ENCODE results near the gene PSMB3.

Gene PSMB3

GRCh38 chr17:38739305-38739704 lies 13.2 kb upstream of the PSMB3 start:
- Histone ChIP-seq H3K27me3 (ENCODE audit: insufficient read depth, poor library complexity, severe bottlenecking) (peaks cover 3% of the 10 kb centered on the region), H3K27ac (replicated peaks) (no peak overlapping the region), H3K4me3 (replicated peaks; ENCODE audit: insufficient read depth, low read length) (no peak overlapping the region)
- TF ChIP-seq SPI1 (IDR thresholded peaks at IDR 0.05; ENCODE audit: borderline replicate concordance, low read depth) (no peak), GABPA (IDR thresholded peaks at IDR 0.05; ENCODE audit: low read depth) (no peak), CTCF (IDR thresholded peaks at IDR 0.05; ENCODE audit: insufficient read depth, low read length) (no peak), REST (IDR thresholded peaks at IDR 0.05; ENCODE audit: insufficient replicate concordance, low read depth) (no peak), POLR2AphosphoS5 (IDR thresholded peaks at IDR 0.05; ENCODE audit: low read depth) (no peak)
- no peak for DNase-seq (ENCODE audit: low read depth in 1 of 2, low spot score in 1 of 2)

GRCh38 chr17:38740044-38740443 lies 12.5 kb upstream of the PSMB3 start:
- no peak overlapping the region for H3K4me3 ChIP-seq (replicated peaks; ENCODE audit: insufficient read depth, low read length)
- no peak for DNase-seq (ENCODE audit: low read depth in 1 of 2, low spot score in 1 of 2)
- no peak overlapping the region for H3K27ac ChIP-seq (replicated peaks)
- TF ChIP-seq SPI1 (IDR thresholded peaks at IDR 0.05; ENCODE audit: borderline replicate concordance, low read depth) (no peak), CTCF (IDR thresholded peaks at IDR 0.05; ENCODE audit: insufficient read depth, low read length) (no peak), GABPA (IDR thresholded peaks at IDR 0.05; ENCODE audit: low read depth) (no peak)
- peaks cover 6% of the 10 kb centered on the region for H3K27me3 ChIP-seq (ENCODE audit: insufficient read depth, poor library complexity, severe bottlenecking)

- Histone ChIP-seq H3K27ac (replicated peaks) (no peak overlapping the region), H3K27me3 (ENCODE audit: insufficient read depth, poor library complexity, severe bottlenecking) (peaks cover 7% of the 10 kb centered on the region), H3K4me3 (replicated peaks; ENCODE audit: insufficient read depth, low read length) (no peak overlapping the region)
- TF ChIP-seq SPI1 (IDR thresholded peaks at IDR 0.05; ENCODE audit: borderline replicate concordance, low read depth) (no peak), CTCF (IDR thresholded peaks at IDR 0.05; ENCODE audit: insufficient read depth, low read length) (no peak), GABPA (IDR thresholded peaks at IDR 0.05; ENCODE audit: low read depth) (no peak), REST (IDR thresholded peaks at IDR 0.05; ENCODE audit: insufficient replicate concordance, low read depth) (no peak), POLR2AphosphoS5 (IDR thresholded peaks at IDR 0.05; ENCODE audit: low read depth) (no peak)
- no peak for DNase-seq (ENCODE audit: low read depth in 1 of 2, low spot score in 1 of 2)
Measured at GRCh38 chr17:38740806-38741205, 11.7 kb upstream of the PSMB3 start.

GRCh38 chr17:38741461-38741860 lies 11.1 kb upstream of the PSMB3 start:
- Histone ChIP-seq H3K27ac (replicated peaks) (no peak overlapping the region), H3K27me3 (ENCODE audit: insufficient read depth, poor library complexity, severe bottlenecking) (peaks cover 9% of the 10 kb centered on the region), H3K4me3 (replicated peaks; ENCODE audit: insufficient read depth, low read length) (no peak overlapping the region)
- no peak for TF ChIP-seq REST (IDR thresholded peaks at IDR 0.05; ENCODE audit: insufficient replicate concordance, low read depth)
- TF ChIP-seq CTCF (IDR thresholded peaks at IDR 0.05; ENCODE audit: insufficient read depth, low read length): no peak
- DNase-seq (ENCODE audit: low read depth in 1 of 2, low spot score in 1 of 2): no peak
